Nephron progenitor cell (in vitro differentiated cells): ENCODE results near the gene UNC93B1.

Experiments
- DNase-seq: peaks from one replicate; pipeline ENCODE4 v3.0.0; 2021
- H3K27ac Mint-ChIP-seq: 2 replicates; pipeline ENCODE4 v1.8.0; 2021; ENCODE audit warnings: mild to moderate bottlenecking, moderate library complexity, mixed read lengths
- H3K27me3 Mint-ChIP-seq: 2 replicates; pipeline ENCODE4 v1.8.0; 2021; ENCODE audit warnings: mild to moderate bottlenecking, low read depth, mixed read lengths; ENCODE audit not compliant: poor library complexity
- H3K36me3 Mint-ChIP-seq: 2 replicates; pipeline ENCODE4 v1.8.0; 2021; ENCODE audit warnings: low read depth, mixed read lengths
- H3K4me1 Mint-ChIP-seq: 2 replicates; pipeline ENCODE4 v1.8.0; 2021; ENCODE audit warnings: mixed read lengths
- H3K4me3 Mint-ChIP-seq: 2 replicates; pipeline ENCODE4 v1.8.0; 2021; ENCODE audit warnings: mild to moderate bottlenecking, moderate library complexity, mixed read lengths
- H3K9me3 Mint-ChIP-seq: 2 replicates; pipeline ENCODE4 v1.8.0; 2021; ENCODE audit warnings: mild to moderate bottlenecking, moderate library complexity, mixed read lengths
- TF ChIP-seq, protein P1 (sequence below): fragments of 200-600 bp; sonication (generic); IDR thresholded peaks from 2 replicates; pipeline ENCODE4 v1.5.0; 2021; ENCODE audit warnings: antibody characterized with exemption

UNC93B1 gene

GRCh38 chr11:68026391-68027105, 22.7 kb upstream of the UNC93B1 start:
- DNase-seq, result no peak
- Mint-ChIP-seq H3K27me3 (peaks cover 3% of the 10 kb centered on the region), H3K4me1 (peaks cover 32% of the 10 kb centered on the region), H3K4me3 (no peak overlapping the region), H3K36me3 (peaks cover 40% of the 10 kb centered on the region), H3K9me3 (peaks cover 22% of the 10 kb centered on the region), H3K27ac (no peak overlapping the region)
- TF ChIP-seq, protein P1, sequence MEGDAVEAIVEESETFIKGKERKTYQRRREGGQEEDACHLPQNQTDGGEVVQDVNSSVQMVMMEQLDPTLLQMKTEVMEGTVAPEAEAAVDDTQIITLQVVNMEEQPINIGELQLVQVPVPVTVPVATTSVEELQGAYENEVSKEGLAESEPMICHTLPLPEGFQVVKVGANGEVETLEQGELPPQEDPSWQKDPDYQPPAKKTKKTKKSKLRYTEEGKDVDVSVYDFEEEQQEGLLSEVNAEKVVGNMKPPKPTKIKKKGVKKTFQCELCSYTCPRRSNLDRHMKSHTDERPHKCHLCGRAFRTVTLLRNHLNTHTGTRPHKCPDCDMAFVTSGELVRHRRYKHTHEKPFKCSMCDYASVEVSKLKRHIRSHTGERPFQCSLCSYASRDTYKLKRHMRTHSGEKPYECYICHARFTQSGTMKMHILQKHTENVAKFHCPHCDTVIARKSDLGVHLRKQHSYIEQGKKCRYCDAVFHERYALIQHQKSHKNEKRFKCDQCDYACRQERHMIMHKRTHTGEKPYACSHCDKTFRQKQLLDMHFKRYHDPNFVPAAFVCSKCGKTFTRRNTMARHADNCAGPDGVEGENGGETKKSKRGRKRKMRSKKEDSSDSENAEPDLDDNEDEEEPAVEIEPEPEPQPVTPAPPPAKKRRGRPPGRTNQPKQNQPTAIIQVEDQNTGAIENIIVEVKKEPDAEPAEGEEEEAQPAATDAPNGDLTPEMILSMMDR, result no peak

- Mint-ChIP-seq H3K4me1 (peaks cover 31% of the 10 kb centered on the region), H3K4me3 (no peak overlapping the region)
- DNase-seq, result no peak
Measured at GRCh38 chr11:68025047-68025446, 21.1 kb upstream of the UNC93B1 start.

GRCh38 chr11:68024508-68024907, 20.6 kb upstream of the UNC93B1 start:
- peaks cover 37% of the 10 kb centered on the region for H3K36me3 Mint-ChIP-seq
- no peak overlapping the region for H3K4me3 Mint-ChIP-seq
- peaks cover 6% of the 10 kb centered on the region for H3K27me3 Mint-ChIP-seq
- H3K4me1 Mint-ChIP-seq, result peaks cover 26% of the 10 kb centered on the region
- H3K27ac Mint-ChIP-seq, result no peak overlapping the region
- DNase-seq, result no peak
- H3K9me3 Mint-ChIP-seq, result peaks cover 18% of the 10 kb centered on the region
- TF ChIP-seq, protein P1, result no peak

More at GRCh38 chr11:68025047-68025446, 21.1 kb upstream of the UNC93B1 start:
- no peak overlapping the region for H3K27ac Mint-ChIP-seq
- peaks cover 6% of the 10 kb centered on the region for H3K27me3 Mint-ChIP-seq
- TF ChIP-seq, protein P1, result no peak
- peaks cover 38% of the 10 kb centered on the region for H3K36me3 Mint-ChIP-seq
- peaks cover 18% of the 10 kb centered on the region for H3K9me3 Mint-ChIP-seq

GRCh38 chr11:68022531-68022930, 18.6 kb upstream of the UNC93B1 start:
- Mint-ChIP-seq H3K9me3 (peaks cover 18% of the 10 kb centered on the region), H3K27me3 (peaks cover 4% of the 10 kb centered on the region), H3K4me3 (no peak overlapping the region), H3K36me3 (peaks cover 28% of the 10 kb centered on the region), H3K27ac (no peak overlapping the region), H3K4me1 (peaks cover 23% of the 10 kb centered on the region)
- DNase-seq, result no peak
- TF ChIP-seq, protein P1, result no peak

DNA sequence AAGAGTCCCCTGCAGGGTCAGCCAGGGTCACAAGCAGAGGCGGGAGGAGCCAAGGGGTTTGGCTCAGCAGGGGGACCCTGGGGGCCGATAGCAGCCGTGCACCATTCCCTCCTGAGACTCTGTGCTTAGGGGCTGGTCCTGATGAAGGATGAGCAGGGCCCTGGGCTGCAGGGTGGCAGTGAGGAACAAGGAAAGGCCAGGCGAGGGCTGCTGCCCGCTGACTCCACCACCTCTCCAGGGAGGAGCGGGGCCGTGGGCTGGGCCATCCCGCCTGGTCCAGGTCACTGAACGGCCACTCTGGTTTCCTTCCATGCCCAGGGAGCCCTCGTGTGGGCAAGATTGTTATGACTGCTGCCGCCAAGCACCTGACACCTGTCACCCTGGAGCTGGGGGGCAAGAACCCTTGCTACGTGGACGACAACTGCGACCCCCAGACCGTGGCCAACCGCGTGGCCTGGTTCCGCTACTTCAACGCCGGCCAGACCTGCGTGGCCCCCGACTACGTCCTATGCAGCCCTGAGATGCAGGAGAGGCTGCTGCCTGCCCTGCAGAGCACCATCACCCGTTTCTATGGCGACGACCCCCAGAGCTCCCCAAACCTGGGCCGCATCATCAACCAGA, 17.4 kb upstream of the UNC93B1 start:
- peaks cover 26% of the 10 kb centered on the region for H3K36me3 Mint-ChIP-seq
- no peak overlapping the region for H3K4me3 Mint-ChIP-seq
- peaks cover 30% of the 10 kb centered on the region for H3K4me1 Mint-ChIP-seq
- peaks cover 4% of the 10 kb centered on the region for H3K27me3 Mint-ChIP-seq
- TF ChIP-seq, protein P1, result peak; percentile 16
- no peak for DNase-seq
- peaks cover 18% of the 10 kb centered on the region for H3K9me3 Mint-ChIP-seq
- no peak overlapping the region for H3K27ac Mint-ChIP-seq
